AG08396 (cell line): ENCODE measurements around the gene TRPM3.

ENCODE experiments used
- DNase-seq: peaks from one replicate; pipeline ENCODE4 v3.0.0; 2012; ENCODE audit warnings: low spot score, mixed read lengths

Gene TRPM3

GRCh38 chr9:70609011-70609410, 512.4 kb downstream of the TRPM3 start:
- no peak for DNase-seq

DNA sequence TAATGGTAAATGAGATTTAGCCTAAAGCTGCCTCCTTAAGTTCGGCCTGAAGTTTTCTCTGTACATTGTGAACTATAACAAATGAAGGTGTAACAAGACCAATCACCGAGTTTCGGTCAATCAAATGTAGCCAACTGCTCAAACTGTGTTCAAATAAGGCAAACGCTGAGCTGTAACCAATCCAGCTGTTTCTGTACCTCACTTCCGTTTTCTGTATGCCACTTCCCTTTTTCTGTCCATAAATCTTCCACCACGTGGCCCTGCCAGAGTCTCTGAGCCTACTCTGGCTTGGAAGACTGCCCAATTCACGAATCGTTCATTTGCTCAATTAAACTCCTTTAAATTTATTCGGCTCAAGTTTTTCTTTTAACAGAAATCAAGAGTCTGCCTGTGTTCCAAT, 513.5 kb downstream of the TRPM3 start:
- DNase-seq: no peak

DNA sequence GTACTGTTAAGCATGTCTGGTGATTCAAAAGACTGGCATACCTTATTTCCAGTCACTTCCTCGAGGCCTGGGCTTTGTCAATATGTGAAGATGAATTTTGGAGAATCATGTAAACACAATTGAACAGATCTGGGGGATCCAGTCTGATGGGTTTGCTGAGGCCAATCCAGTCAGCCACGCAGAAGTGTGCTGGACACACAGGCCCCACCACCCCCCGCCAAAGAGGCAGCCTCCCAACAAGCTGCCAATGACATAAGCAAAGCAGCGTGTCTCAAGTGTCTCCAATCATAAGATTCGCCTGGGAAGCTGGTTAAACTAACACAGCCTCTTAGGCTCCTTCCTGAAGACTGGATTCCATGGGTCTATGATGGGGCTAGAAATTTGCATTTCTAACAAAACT, 514.1 kb downstream of the TRPM3 start:
- no peak for DNase-seq

DNA sequence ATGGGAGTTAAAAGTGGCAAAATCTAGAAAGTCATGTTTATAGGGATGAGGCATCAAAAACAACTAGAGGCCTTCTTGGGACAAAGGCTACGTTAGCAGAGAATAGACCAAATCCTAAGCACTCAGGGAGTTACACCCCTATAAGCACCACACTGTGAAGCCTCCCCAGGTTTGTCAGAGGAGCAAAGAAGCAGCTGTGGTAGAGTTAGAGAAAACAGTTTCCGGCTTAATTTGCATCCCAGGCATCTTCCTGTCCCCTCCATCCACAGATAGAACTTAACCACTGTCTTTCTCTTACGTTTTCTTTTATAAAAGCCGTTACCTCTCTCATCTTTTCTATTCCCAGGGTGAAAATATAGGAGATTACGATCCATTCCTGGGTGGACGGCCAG, 518.4 kb downstream of the TRPM3 start:
- DNase-seq: no peak

- peak; percentile 55 for DNase-seq
Observed at GRCh38 chr9:70602321-70603019, 519.0 kb downstream of the TRPM3 start.

DNA sequence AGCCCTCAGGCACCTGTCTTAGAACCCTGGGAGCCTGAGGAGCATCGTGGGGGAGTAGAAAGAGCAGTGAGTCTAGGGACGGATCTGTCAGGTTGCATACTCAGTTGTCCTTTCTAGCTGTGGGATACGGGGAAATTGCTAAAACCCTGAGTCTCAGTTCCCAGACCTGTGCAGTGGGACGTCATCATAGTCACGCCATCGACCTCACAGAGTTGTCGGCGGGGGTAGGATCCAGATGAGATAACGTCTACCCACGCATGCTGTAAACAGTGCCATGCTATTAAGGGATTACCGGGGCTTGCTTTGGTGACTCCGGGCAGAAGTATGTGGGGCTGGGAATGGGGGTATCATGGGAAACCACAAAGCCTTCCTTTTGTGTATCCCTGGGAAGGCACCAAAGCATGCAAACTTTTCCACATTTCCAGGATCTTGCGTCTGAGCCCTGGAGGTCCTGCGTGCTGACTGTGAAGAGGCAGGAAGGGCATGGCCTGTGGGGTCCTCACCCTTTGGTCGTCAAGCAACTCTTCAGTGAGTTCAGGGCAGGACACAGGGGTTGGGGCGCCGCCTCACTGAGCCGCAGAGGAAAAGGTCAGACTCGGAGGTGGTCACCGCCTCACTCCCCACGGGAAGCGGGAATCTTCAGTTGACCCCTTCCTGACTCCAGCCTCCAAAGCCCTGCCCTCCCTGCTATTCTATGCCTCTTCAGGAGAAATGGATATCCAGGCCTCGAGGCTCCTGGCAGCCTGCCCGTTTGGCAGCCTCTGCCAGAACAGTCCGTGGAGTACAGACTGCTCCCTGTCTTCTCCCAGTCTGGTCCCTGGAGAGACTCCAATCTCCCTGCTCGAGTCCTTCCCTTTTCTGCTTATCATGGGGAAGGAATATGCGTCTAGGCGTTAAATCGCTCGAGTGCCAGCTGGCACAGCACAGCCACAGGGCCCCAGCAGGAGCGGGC, 520.1 kb downstream of the TRPM3 start:
- peak; percentile 73 for DNase-seq

DNA sequence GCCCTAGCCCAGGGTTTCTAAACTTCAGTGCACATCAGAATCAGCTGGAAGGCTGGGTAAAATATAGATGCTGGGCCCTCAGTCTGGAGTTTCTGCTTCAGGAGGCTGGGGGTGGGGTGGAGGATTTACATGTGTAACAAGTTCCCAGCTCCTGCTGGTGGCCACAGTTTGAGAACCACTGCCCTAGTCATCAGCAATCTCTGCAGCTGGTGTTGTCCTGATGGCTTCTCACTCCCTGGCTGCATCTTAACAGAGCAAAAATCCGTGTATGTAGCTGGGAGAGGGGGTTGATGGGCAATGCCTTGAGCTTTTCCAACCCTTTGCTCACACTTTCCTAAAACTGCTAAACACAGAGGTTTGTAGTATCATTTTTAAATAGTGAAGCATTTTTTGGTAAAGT, 520.9 kb downstream of the TRPM3 start:
- DNase-seq: no peak

DNA sequence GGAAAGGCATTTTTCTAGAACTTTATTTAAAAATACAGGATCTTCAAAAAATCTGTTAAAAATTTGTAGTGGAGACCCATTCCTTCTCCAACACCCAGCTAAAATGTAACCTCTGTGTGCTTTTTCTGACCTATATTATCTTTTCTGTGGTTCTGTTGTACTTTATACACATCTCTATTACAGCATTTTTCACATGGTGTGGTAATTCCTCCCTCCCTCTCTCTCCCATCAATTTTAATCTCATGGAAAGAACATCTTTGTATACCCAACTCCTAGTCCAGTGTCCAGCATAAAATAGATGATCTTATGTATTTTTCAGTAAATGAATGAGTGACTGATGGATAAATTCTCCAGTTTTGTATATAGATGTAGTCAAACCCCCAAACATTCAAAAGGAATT, 523.5 kb downstream of the TRPM3 start:
- DNase-seq: no peak

GRCh38 chr9:70595211-70595610, 526.2 kb downstream of the TRPM3 start:
- DNase-seq: no peak

GRCh38 chr9:70594386-70594944, 527.0 kb downstream of the TRPM3 start:
- DNase-seq: no peak

GRCh38 chr9:70593241-70593640, 528.2 kb downstream of the TRPM3 start:
- no peak for DNase-seq

DNA sequence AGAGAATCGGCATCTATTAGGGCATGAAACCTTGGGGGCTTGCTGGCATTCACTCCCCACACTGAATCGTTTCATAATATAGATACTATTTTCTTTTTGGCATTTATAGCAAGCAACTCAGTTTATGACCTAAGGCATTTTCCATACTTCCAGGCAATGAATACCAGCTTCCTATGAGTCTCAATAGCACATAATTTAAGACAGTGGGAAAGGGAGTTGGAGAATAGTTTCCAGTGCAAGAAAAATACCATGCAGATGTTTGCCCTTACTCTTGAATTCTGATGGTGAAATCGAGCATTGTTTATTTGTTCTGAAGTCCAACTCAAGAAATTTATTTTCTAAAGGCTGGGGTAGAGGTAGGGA, 531.1 kb downstream of the TRPM3 start:
- no peak for DNase-seq

GRCh38 chr9:70589571-70590314, 531.7 kb downstream of the TRPM3 start:
- peak; percentile 35 for DNase-seq

- DNase-seq: no peak
Observed at GRCh38 chr9:70588999-70589398, 532.4 kb downstream of the TRPM3 start.

DNA sequence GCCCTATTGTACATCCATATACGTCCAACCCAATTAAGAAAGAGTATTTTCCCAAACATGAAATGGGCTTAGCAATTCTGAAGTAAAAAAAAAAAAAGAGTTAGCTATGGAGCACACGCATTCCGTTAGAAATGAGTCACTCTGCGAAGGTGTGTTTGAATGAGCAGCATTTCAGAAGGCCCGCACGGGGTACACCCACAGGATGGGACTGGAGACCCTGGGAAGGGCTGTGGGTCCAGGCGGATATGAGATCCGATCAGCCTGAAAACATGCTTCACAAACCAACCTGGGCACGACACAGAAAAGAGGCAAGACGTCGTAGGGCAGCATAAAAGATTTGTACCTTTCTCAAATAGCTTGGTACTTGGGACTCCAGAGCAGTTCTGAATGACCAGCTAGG, 533.0 kb downstream of the TRPM3 start:
- DNase-seq: no peak

DNA sequence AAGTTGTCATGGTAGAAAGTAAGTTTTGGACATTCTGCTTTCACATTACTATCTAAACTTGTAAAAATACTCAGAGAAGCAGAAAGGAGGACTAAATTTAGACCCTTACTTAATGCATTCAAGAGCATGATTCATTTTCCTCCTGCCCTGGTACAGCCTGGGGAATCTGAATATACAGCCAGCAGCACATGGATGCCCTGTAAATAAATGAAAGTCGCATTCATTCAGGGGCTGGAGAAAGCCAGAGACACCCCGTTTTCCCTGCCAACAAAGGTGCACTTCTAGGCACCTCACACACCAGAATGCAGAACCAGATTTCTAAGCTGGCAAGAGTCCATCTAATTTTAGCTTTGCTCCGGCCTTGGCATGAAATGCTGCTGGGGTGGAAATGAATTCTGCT, 534.2 kb downstream of the TRPM3 start:
- DNase-seq: peak; percentile 43

DNA sequence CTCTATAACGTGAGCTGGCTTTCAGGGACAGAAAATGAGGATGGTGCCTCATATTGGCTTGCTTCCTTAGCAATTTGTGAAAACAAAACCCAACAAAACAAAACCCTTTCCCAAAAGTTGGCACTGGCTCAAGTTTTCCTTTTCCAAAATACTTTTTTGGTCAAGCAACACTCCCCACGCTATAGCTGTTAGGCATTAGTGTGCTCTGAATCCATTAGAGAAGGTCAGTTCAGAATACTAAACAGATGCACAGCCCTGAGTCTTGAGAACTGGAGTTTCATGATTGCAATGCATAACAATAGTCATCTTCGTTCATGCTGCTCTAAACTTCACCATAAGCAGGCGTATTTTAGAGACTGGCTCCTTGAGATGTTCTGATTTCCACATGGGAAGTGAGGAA, 534.9 kb downstream of the TRPM3 start:
- DNase-seq: no peak

DNA sequence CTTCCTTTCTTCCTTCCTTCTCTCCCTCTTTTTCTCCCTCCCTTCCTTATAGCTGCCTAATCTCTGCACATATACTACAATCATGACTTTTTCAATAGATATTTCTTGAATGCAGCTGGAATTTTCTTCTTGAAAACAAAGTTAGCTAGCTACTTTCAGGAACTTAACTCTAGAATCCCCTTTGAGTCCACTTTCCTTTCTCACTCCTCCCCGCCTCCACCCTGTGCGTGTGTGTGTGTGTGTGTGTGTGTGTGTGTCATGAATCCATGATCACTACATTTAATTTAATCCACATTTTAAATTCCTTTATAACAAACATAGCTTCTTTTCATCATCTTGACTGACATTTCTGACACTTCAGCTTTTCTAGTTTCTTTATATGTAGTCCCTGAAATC, 539.5 kb downstream of the TRPM3 start:
- no peak for DNase-seq

- no peak for DNase-seq
Observed at GRCh38 chr9:70581214-70581954, 540.0 kb downstream of the TRPM3 start.

DNA sequence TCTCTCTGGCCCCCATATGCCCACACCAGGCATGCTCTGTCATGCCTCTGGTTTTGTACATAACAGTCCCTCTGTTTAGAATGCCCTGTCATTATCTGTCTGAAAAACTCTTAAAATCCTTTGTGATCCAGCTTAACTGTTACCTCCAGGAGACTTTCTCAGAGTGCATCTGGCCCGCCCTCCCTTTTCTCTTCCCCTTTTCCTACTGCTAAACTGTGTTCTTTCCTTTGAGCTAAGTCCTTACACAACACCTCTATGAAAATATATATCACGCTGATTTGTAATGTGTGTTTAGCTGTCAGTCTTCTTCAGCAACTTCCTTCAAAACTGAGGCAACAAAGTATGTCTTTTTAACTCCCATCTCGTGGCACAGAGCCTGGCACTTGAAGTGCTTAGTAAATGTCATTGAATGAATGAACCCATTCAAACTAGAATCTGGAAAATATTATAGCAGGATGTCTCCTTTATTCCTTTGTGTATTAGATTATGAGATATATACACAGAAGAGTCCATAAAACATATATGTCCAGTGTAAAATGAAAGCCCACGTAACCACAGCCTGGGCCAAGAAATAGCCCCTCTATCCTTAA, 540.7 kb downstream of the TRPM3 start:
- DNase-seq: no peak

DNA sequence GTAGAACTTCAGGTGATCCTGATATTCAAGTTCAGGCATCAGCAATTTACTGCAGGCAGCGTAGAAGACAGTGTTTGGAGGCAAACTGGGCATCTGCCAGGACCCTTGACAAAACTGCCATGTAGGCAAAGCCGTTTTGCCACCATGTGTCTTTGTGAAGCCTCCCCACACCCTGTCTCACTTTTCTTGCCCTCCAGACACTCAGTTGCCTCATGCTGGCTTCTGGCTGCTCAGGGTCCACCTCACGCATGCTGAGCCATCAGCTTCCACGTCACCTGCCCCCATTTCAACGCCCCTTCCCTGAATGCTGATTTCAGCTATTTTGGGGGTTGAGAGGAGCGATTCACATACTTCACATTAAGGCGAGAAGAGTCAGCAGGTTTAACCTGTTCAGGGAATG, 541.7 kb downstream of the TRPM3 start:
- no peak for DNase-seq
